ENCODE results near the gene TMEM151A. TPM values are rescaled to one million over a fixed set of nuclear protein-coding genes. Genes with fewer than 3 reads are reported as not detected.

Gene TMEM151A
- total RNA-seq, 2 experiments from 2014 or later: not detected

Other genes starting within 250 kb of the TMEM151A start
- under 1 TPM; 0.14 to 0.44 TPM for gene GAL3ST3, start 242.7 kb upstream of the TMEM151A start, total RNA-seq
- 100 to 1,000 TPM; 231 to 246 TPM for gene SF3B2, start 239.5 kb upstream of the TMEM151A start, total RNA-seq
- 100 to 1,000 TPM; 138 to 162 TPM for gene PACS1, start 221.6 kb upstream of the TMEM151A start, total RNA-seq
- 10 to 100 TPM; 39.3 to 41.9 TPM for gene KLC2, start 34.2 kb upstream of the TMEM151A start, total RNA-seq
- 100 to 1,000 TPM; 136 to 145 TPM for gene RAB1B, start 23.3 kb upstream of the TMEM151A start, total RNA-seq
- 1 to 10 TPM; 2.1 to 2.7 TPM for gene CNIH2, start 13.7 kb upstream of the TMEM151A start, total RNA-seq
- gene YIF1A, start 2.8 kb upstream of the TMEM151A start, total RNA-seq: 10 to 100 TPM; 44.5 to 45.5 TPM
- 10 to 100 TPM; 80.3 to 85.5 TPM for gene CD248, start 25.1 kb downstream of the TMEM151A start, total RNA-seq
- 1 to 10 TPM; 3.0 to 5.7 TPM for gene RIN1, start 44.5 kb downstream of the TMEM151A start, total RNA-seq
- 10 to 100 TPM; 45.4 to 47.8 TPM for gene BRMS1, start 53.2 kb downstream of the TMEM151A start, total RNA-seq
- gene B4GAT1, start 55.7 kb downstream of the TMEM151A start, total RNA-seq: 1 to 10 TPM; 9.5 to 9.7 TPM
- 10 to 100 TPM; 11.2 to 12.1 TPM for gene SLC29A2, start 79.9 kb downstream of the TMEM151A start, total RNA-seq
- under 1 TPM; 0.23 to 0.67 TPM for gene NPAS4, start 129.1 kb downstream of the TMEM151A start, total RNA-seq
- 10 to 100 TPM; 53.9 to 64.4 TPM for gene MRPL11, start 147.0 kb downstream of the TMEM151A start, total RNA-seq
- 10 to 100 TPM; 10.6 to 10.7 TPM for gene PELI3, start 175.0 kb downstream of the TMEM151A start, total RNA-seq
- gene DPP3, start 188.5 kb downstream of the TMEM151A start, total RNA-seq: 10 to 100 TPM; 44.9 to 45.7 TPM
- gene BBS1, start 218.7 kb downstream of the TMEM151A start, total RNA-seq: 10 to 100 TPM; 22.6 to 26.4 TPM

All from activated naive CD8-positive, alpha-beta T cell treated with anti-CD3 and anti-CD28 coated beads, Interleukin-2, amount 10 ng/mL, durations not matched to agents 7 days and 5 days (primary cell).